HG02623 (cell line): ENCODE data around the gene PCDHB11.
"Not testable (repeated sequence)": the region's sequence is repeated elsewhere in the genome, so short reads cannot be mapped to it uniquely, and the experiment has no call there.

Experiments
- ATAC-seq: cut with Tn5 transposase; IDR thresholded peaks from one replicate; pipeline ENCODE4 v1.9.1; 2021; ENCODE audit warnings: moderate library complexity; ENCODE audit not compliant: unreplicated experiment

The PCDHB11 gene

GRCh38 chr5:141186897-141187512 lies 12.4 kb upstream of the PCDHB11 start, which contains the start of gene PCDHB9:
Gene PCDHB9 (plus strand): TSS chr5:141187161. CDS start chr5:141187319, 158 bp downstream.
- ATAC-seq = no peak

- ATAC-seq = not testable (repeated sequence)
Observed at GRCh38 chr5:141188682-141189081, 10.7 kb upstream of the PCDHB11 start.

GRCh38 chr5:141189131-141189530 lies 10.3 kb upstream of the PCDHB11 start:
- not testable (repeated sequence) for ATAC-seq

GRCh38 chr5:141192110-141192725 lies 7.2 kb upstream of the PCDHB11 start, which contains the start of gene PCDHB10:
Gene PCDHB10 (plus strand): TSS chr5:141192353. CDS start chr5:141192553, 200 bp downstream.
- no peak for ATAC-seq

- ATAC-seq = not testable (repeated sequence)
Observed at GRCh38 chr5:141194332-141194731, 5.1 kb upstream of the PCDHB11 start.

- no peak for ATAC-seq
Observed at GRCh38 chr5:141196363-141196762, 3.1 kb upstream of the PCDHB11 start.

GRCh38 chr5:141201126-141201525 lies 1.7 kb downstream of the PCDHB11 start:
- not testable (repeated sequence) for ATAC-seq

GRCh38 chr5:141201646-141202045 lies 2.2 kb downstream of the PCDHB11 start:
- not testable (repeated sequence) for ATAC-seq

- no peak for ATAC-seq
Observed at GRCh38 chr5:141208478-141208877, 9.1 kb downstream of the PCDHB11 start, which contains the start of gene PCDHB12. Gene PCDHB12 (plus strand): TSS chr5:141208719. CDS start chr5:141208908, 189 bp downstream.

- not testable (repeated sequence) for ATAC-seq
Observed at GRCh38 chr5:141210281-141210680, 10.9 kb downstream of the PCDHB11 start.

- not testable (repeated sequence) for ATAC-seq
Observed at GRCh38 chr5:141210849-141211248, 11.4 kb downstream of the PCDHB11 start.

- not testable (repeated sequence) for ATAC-seq
Observed at GRCh38 chr5:141213656-141214339, 14.4 kb downstream of the PCDHB11 start, which contains the start of gene PCDHB13. Gene PCDHB13 (plus strand): TSS chr5:141213919. CDS start chr5:141214124, 205 bp downstream.

GRCh38 chr5:141214583-141214982 lies 15.2 kb downstream of the PCDHB11 start:
- not testable (repeated sequence) for ATAC-seq

GRCh38 chr5:141215504-141215903 lies 16.1 kb downstream of the PCDHB11 start:
- ATAC-seq = not testable (repeated sequence)

- ATAC-seq = not testable (repeated sequence)
Observed at GRCh38 chr5:141216035-141216434, 16.6 kb downstream of the PCDHB11 start.

- no peak for ATAC-seq
Observed at GRCh38 chr5:141223112-141223783, 23.8 kb downstream of the PCDHB11 start, which contains the start of gene PCDHB14. Gene PCDHB14 (plus strand): TSS chr5:141223343. CDS start chr5:141223506, 163 bp downstream.

GRCh38 chr5:141224844-141225243 lies 25.4 kb downstream of the PCDHB11 start:
- ATAC-seq = not testable (repeated sequence)

- not testable (repeated sequence) for ATAC-seq
Observed at GRCh38 chr5:141225421-141225820, 26.0 kb downstream of the PCDHB11 start.

GRCh38 chr5:141234109-141234667 lies 34.8 kb downstream of the PCDHB11 start:
- no peak for ATAC-seq

GRCh38 chr5:141235922-141236321 lies 36.5 kb downstream of the PCDHB11 start:
- ATAC-seq = not testable (repeated sequence)
